Measurements from ENCODE around the gene SULT1C4. TPM values are rescaled to one million over a fixed set of nuclear protein-coding genes. Genes with fewer than 3 reads are reported as not detected.

Gene SULT1C4
- total and polyA plus RNA-seq, 2 of the 8 experiments (the other 6 are each of a cell fraction or from before 2014, with no cell fraction given) = 1.5 to 2.1 TPM

DNA sequence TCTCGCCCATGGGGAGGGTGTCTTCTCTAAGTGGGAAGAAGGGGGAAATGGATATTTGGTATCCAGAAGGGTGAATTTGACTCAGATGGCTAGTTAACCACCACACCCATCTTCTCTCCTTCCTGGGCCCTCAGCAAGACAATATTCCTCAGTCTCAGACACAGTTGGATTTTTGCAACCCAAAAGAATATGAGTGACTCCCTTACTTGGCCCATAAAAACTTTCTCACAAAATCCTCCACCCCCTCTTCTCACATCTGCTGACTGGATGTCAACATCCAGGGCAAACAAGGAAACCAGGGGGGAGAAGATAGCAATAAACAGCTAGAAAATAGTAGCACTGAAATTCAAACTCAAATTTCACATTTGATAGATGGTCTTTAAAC lies 35.9 kb downstream of the SULT1C4 start (continued):
- TF ChIP-seq RNF2 (IDR thresholded peaks at IDR 0.05; ENCODE audit: borderline replicate concordance, low read depth, low read length, missing control alignments, poor library complexity, severe bottlenecking) (no peak), NANOG (IDR thresholded peaks at IDR 0.05; ENCODE audit: insufficient read depth, low read depth, low read length, poor library complexity, severe bottlenecking) (no peak), SRF (IDR thresholded peaks at IDR 0.05; ENCODE audit: low read depth, low read length) (no peak)
- TF ChIP-seq, protein P1, sequence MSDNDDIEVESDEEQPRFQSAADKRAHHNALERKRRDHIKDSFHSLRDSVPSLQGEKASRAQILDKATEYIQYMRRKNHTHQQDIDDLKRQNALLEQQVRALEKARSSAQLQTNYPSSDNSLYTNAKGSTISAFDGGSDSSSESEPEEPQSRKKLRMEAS (IDR thresholded peaks at IDR 0.05) = no peak

Data from H1 (cell line).